ENCODE results near the gene DCAF4.

DCAF4 gene

DNA sequence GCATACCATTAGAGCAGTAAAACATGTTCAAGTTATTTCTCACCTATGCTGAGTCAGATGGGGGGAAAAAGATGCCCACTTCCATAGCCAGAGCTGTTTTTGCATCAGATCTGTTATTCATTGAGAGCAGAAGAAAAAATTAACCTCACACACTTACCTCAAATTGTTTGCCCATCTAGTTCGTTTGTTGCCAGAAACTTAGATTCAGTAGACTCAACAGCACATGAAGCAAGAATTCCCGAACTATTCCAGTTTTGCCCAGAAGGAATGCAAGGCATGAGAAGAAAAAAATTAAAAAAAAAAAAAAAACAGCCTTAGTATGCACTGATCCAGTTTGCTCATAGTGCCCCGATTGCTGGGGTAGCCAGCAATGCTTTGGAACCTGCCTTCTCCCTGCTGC is 19.9 kb upstream of the DCAF4 start:
- Mint-ChIP-seq H3K36me3 (ENCODE audit: low read depth) (no peaks in the 10 kb centered on the region), H3K4me1 (ENCODE audit: low read depth) (peaks cover 22% of the 10 kb centered on the region), H3K9me3 (no peaks in the 10 kb centered on the region), H3K27ac (no peak overlapping the region), H3K4me3 (no peak overlapping the region), H3K27me3 (ENCODE audit: low read depth) (peaks cover 19% of the 10 kb centered on the region)

DNA sequence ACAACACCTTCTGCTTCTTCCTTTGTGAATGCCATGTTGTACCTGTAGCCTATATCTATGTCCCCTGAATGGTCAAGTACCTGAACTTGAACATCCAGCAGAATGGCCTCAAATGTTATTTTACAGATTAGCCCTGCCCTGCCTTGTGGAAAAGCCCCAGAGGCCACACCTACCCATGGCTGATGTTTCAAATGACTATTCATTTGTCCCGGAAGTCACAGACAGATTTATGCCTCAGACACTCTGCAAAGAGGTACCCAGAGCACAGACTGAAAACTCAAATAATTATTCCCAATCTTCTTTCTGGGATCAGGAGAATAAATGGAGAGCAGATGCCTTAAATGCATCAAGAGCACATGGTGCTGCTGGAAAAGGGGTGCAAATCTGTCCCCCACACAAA is 19.4 kb upstream of the DCAF4 start:
- no peak overlapping the region for H3K4me3 Mint-ChIP-seq
- peaks cover 22% of the 10 kb centered on the region for H3K4me1 Mint-ChIP-seq (ENCODE audit: low read depth)
- H3K9me3 Mint-ChIP-seq = no peaks in the 10 kb centered on the region
- H3K36me3 Mint-ChIP-seq (ENCODE audit: low read depth) = no peaks in the 10 kb centered on the region
- peak overlapping the region; percentile 59 for H3K27ac Mint-ChIP-seq
- peaks cover 19% of the 10 kb centered on the region for H3K27me3 Mint-ChIP-seq (ENCODE audit: low read depth)

- Mint-ChIP-seq H3K4me1 (ENCODE audit: low read depth) (peaks cover 22% of the 10 kb centered on the region), H3K27me3 (ENCODE audit: low read depth) (peaks cover 24% of the 10 kb centered on the region), H3K36me3 (ENCODE audit: low read depth) (no peaks in the 10 kb centered on the region), H3K27ac (no peak overlapping the region), H3K9me3 (no peaks in the 10 kb centered on the region), H3K4me3 (no peak overlapping the region)
Measured at GRCh38 chr14:72907886-72908285, 18.4 kb upstream of the DCAF4 start.

- Mint-ChIP-seq H3K4me1 (ENCODE audit: low read depth) (peaks cover 18% of the 10 kb centered on the region), H3K27me3 (ENCODE audit: low read depth) (peaks cover 33% of the 10 kb centered on the region), H3K27ac (no peak overlapping the region), H3K9me3 (no peaks in the 10 kb centered on the region), H3K4me3 (no peak overlapping the region), H3K36me3 (ENCODE audit: low read depth) (no peaks in the 10 kb centered on the region)
Measured at GRCh38 chr14:72909163-72909562, 17.1 kb upstream of the DCAF4 start.

DNA sequence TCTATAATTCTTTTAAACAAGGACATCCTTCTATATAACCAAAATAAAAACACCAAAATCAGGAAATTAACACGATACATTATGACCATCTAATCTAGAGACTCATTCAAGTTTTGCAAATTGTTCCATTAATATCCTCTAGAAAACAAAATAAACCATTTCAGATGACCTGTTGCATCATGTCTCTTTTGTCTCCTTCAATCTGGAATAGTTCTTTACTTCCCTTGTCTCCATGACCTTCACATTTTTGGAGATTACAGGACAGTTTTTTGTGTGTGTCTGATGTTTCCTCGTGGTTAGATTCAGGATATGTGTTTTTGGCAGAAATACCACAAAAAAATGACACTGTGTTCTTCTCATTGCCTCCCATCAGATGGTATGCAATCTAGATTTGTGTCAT is 12.5 kb upstream of the DCAF4 start:
- no peak overlapping the region for H3K4me3 Mint-ChIP-seq
- H3K27me3 Mint-ChIP-seq (ENCODE audit: low read depth) = peaks cover 51% of the 10 kb centered on the region
- H3K27ac Mint-ChIP-seq = no peak overlapping the region
- H3K4me1 Mint-ChIP-seq (ENCODE audit: low read depth) = peaks cover 3% of the 10 kb centered on the region
- H3K9me3 Mint-ChIP-seq = no peaks in the 10 kb centered on the region
- no peaks in the 10 kb centered on the region for H3K36me3 Mint-ChIP-seq (ENCODE audit: low read depth)

GRCh38 chr14:72916174-72916573 is 10.1 kb upstream of the DCAF4 start:
- Mint-ChIP-seq H3K4me1 (ENCODE audit: low read depth) (no peaks in the 10 kb centered on the region), H3K27me3 (ENCODE audit: low read depth) (peaks cover 62% of the 10 kb centered on the region), H3K27ac (no peak overlapping the region), H3K9me3 (no peaks in the 10 kb centered on the region), H3K36me3 (ENCODE audit: low read depth) (no peaks in the 10 kb centered on the region), H3K4me3 (no peak overlapping the region)

- H3K27ac Mint-ChIP-seq = no peak overlapping the region
- no peaks in the 10 kb centered on the region for H3K9me3 Mint-ChIP-seq
- H3K4me1 Mint-ChIP-seq (ENCODE audit: low read depth) = no peaks in the 10 kb centered on the region
- H3K27me3 Mint-ChIP-seq (ENCODE audit: low read depth) = peaks cover 65% of the 10 kb centered on the region
- H3K36me3 Mint-ChIP-seq (ENCODE audit: low read depth) = no peaks in the 10 kb centered on the region
- no peak overlapping the region for H3K4me3 Mint-ChIP-seq
Measured at GRCh38 chr14:72917094-72917802, 9.0 kb upstream of the DCAF4 start.

- Mint-ChIP-seq H3K4me3 (no peak overlapping the region), H3K4me1 (ENCODE audit: low read depth) (no peaks in the 10 kb centered on the region), H3K27ac (no peak overlapping the region), H3K36me3 (ENCODE audit: low read depth) (no peaks in the 10 kb centered on the region), H3K9me3 (no peaks in the 10 kb centered on the region), H3K27me3 (ENCODE audit: low read depth) (peaks cover 50% of the 10 kb centered on the region)
Measured at GRCh38 chr14:72920008-72920407, 6.3 kb upstream of the DCAF4 start.

- Mint-ChIP-seq H3K27ac (no peak overlapping the region), H3K27me3 (ENCODE audit: low read depth) (peaks cover 50% of the 10 kb centered on the region), H3K9me3 (no peaks in the 10 kb centered on the region), H3K4me1 (ENCODE audit: low read depth) (peaks cover 4% of the 10 kb centered on the region), H3K36me3 (ENCODE audit: low read depth) (no peaks in the 10 kb centered on the region), H3K4me3 (no peak overlapping the region)
Measured at GRCh38 chr14:72921396-72921795, 4.9 kb upstream of the DCAF4 start.

DNA sequence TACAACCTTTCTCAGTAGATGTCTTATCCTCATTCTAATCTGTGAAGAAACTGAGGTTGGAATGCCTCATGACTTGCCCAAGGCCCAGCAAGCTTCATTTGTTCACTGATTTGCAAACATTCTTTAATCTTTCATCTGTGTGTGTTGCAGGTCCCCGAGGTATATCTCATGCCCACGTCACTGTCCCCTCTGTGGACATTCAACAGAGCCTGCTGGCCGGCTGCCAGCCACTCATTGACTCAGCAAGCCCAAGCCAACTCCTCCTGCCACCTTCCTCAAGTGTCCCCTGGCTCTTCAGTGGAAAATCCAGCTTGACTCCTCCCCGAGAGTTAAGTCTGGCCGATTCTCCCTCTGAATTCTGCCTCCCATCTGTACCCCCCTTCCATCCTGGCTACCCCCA is 1.9 kb upstream of the DCAF4 start:
- Mint-ChIP-seq H3K4me3 (no peak overlapping the region), H3K36me3 (ENCODE audit: low read depth) (no peaks in the 10 kb centered on the region), H3K9me3 (no peaks in the 10 kb centered on the region)

GRCh38 chr14:72925171-72925759 is 999 bp upstream of the DCAF4 start:
- H3K27ac Mint-ChIP-seq = no peak overlapping the region
- peaks cover 25% of the 10 kb centered on the region for H3K27me3 Mint-ChIP-seq (ENCODE audit: low read depth)
- no peaks in the 10 kb centered on the region for H3K36me3 Mint-ChIP-seq (ENCODE audit: low read depth)

More for the DNA sequence above, 1.9 kb upstream of the DCAF4 start:
- Mint-ChIP-seq H3K4me1 (ENCODE audit: low read depth) (peaks cover 7% of the 10 kb centered on the region), H3K27me3 (ENCODE audit: low read depth) (peaks cover 35% of the 10 kb centered on the region), H3K27ac (no peak overlapping the region)

DNA sequence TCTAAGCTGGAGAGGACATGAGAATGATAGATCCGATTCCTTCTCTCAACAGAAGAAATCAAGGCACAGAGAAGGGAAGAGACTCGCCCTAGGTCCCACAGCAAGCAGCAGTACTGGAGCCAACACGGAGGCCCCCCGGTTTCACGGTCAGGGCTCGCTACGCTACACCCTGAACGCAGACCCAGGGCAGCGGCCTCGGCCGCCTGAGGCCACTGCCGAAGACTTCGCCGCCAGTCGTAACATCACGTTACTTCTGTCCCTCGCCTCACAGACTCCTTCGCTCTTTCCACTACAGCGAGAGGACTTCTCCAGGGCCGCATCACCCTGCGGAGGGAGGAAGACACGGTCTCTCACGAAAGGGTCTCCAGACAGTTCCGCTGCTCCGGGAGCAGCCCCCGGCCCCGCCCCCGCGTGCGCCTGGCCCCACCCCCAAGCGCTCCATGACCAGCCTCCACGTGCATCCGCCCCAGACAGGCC is 411 bp upstream of the DCAF4 start:
- peaks cover 7% of the 10 kb centered on the region for H3K4me1 Mint-ChIP-seq (ENCODE audit: low read depth)
- H3K36me3 Mint-ChIP-seq (ENCODE audit: low read depth) = no peaks in the 10 kb centered on the region
- no peaks in the 10 kb centered on the region for H3K9me3 Mint-ChIP-seq
- peak overlapping the region; percentile 96 for H3K4me3 Mint-ChIP-seq
- H3K27ac Mint-ChIP-seq = peak overlapping the region; percentile 94
- H3K27me3 Mint-ChIP-seq (ENCODE audit: low read depth) = peaks cover 22% of the 10 kb centered on the region

More at GRCh38 chr14:72925171-72925759, 999 bp upstream of the DCAF4 start:
- H3K9me3 Mint-ChIP-seq = no peaks in the 10 kb centered on the region
- H3K4me3 Mint-ChIP-seq = peak overlapping the region; percentile 96
- peaks cover 7% of the 10 kb centered on the region for H3K4me1 Mint-ChIP-seq (ENCODE audit: low read depth)

GRCh38 chr14:72928872-72929271 is 2.6 kb downstream of the DCAF4 start:
- Mint-ChIP-seq H3K27me3 (ENCODE audit: low read depth) (peaks cover 14% of the 10 kb centered on the region), H3K36me3 (ENCODE audit: low read depth) (no peaks in the 10 kb centered on the region), H3K27ac (no peak overlapping the region), H3K4me1 (ENCODE audit: low read depth) (peaks cover 12% of the 10 kb centered on the region), H3K9me3 (no peaks in the 10 kb centered on the region), H3K4me3 (no peak overlapping the region)

- Mint-ChIP-seq H3K36me3 (ENCODE audit: low read depth) (no peaks in the 10 kb centered on the region), H3K4me3 (no peak overlapping the region), H3K4me1 (ENCODE audit: low read depth) (peaks cover 12% of the 10 kb centered on the region), H3K27ac (no peak overlapping the region), H3K9me3 (no peaks in the 10 kb centered on the region), H3K27me3 (ENCODE audit: low read depth) (peaks cover 8% of the 10 kb centered on the region)
Measured at GRCh38 chr14:72929316-72930080, 3.2 kb downstream of the DCAF4 start.

DNA sequence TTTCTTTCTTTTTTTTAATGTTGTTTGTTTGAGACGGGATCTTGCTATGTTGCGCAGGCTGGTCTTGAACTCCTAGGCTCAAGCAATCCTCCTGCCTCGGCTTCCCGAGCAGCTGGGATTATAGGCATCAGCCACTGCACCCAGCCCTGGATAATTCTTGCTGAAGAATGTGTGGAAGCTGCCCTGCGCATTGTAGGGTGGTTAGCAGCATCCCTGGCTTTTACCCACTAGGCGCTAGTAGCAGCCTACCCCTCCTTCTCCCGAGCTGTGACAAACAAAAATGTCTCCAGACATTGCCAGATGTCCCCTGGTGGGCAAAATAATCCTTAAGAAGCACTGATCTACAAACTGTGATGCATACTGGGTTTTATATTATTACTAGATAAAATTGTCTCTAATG is 6.6 kb downstream of the DCAF4 start:
- Mint-ChIP-seq H3K4me3 (no peak overlapping the region), H3K36me3 (ENCODE audit: low read depth) (peaks cover 6% of the 10 kb centered on the region), H3K27ac (no peak overlapping the region), H3K27me3 (ENCODE audit: low read depth) (no peaks in the 10 kb centered on the region), H3K4me1 (ENCODE audit: low read depth) (peaks cover 18% of the 10 kb centered on the region), H3K9me3 (no peaks in the 10 kb centered on the region)

All from T-helper 1 cell treated with Interleukin-12 subunit alpha and Interleukin-12 subunit beta and Interleukin-4 antibody, amounts not matched to agents 30 μg/mL and 1 μg/mL, for 36 hours (primary cell).